ENCODE data around the gene MED27. TPM values are rescaled to one million over a fixed set of nuclear protein-coding genes. Genes with fewer than 3 reads are reported as not detected.

MED27 gene
- total and polyA plus RNA-seq, 10 of the 15 experiments (the other 5 are each of a cell fraction or from before 2014, with no cell fraction given) = 20.3 to 50.3 (median 35.5) TPM

DNA sequence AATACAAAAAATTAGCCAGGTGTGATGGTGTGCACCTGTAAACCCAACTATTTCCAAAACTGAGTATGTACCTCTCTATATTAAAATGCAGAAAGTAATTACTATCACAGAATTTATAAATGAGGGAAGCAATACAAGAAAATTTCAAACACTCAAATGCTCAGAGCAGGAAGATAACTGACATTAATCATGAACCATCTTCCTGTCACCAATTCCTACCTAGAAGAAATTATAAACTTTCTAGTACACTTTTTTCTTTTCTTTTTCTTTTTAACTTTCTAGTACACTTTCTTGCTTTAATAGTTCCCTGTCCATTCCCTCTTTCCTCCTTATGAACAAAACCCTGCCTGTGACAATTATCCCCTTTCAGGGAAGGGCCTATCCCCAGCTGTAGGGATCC, 106.8 kb downstream of the MED27 start:
- RAD21 ChIA-PET (ENCODE audit: unreplicated experiment) = no interaction called here
- no TSS peak for BruUV-seq (replicated peaks)
- SMC1A ChIA-PET (ENCODE audit: uncharacterized antibody, unreplicated experiment) = no interaction called here
- Histone ChIP-seq H3K9ac (ENCODE audit: control insufficient read depth, insufficient read depth, low read length) (no peak overlapping the region), H4K20me1 (ENCODE audit: control insufficient read depth, insufficient read depth) (no peaks in the 10 kb centered on the region), H3K4me3 (no peak overlapping the region), H3K79me2 (ENCODE audit: control insufficient read depth, insufficient read depth, low read length) (no peaks in the 10 kb centered on the region), H3K27me3 (replicated peaks in 1 of 2; ENCODE audit: control insufficient read depth in 2 of 2, insufficient read depth in 2 of 2, low read length in 1 of 2) (no peaks in the 10 kb centered on the region), H3K36me3 (ENCODE audit: control insufficient read depth in 2 of 2, insufficient read depth in 2 of 2, low read length in 1 of 2) (no peaks in the 10 kb centered on the region), H3K27ac (ENCODE audit: control insufficient read depth, insufficient read depth) (no peak overlapping the region), H3K4me1 (ENCODE audit: control insufficient read depth, insufficient read depth, low read length) (peaks cover 10% of the 10 kb centered on the region), H3K4me2 (ENCODE audit: control insufficient read depth, insufficient read depth) (no peak overlapping the region), H2AFZ (ENCODE audit: control insufficient read depth, low read depth, low read length) (no peak overlapping the region), H3K9me3 (replicated peaks; ENCODE audit: control insufficient read depth, insufficient read depth, low read length) (no peaks in the 10 kb centered on the region)
- CTCF ChIA-PET = no interaction called here
- DNase-seq (ENCODE audit: low read depth, low spot score) (no peak), ATAC-seq (no peak), FAIRE-seq (no peak)
- intact Hi-C loops (cut with micrococcal nuclease; ENCODE audit: unreplicated experiment) = no loop called here
- in situ Hi-C loops (cut with MboI) = no loop called here
- TF ChIP-seq POLR2AphosphoS2 (IDR thresholded peaks at IDR 0.05; ENCODE audit: low read depth, low read length) (no peak), RUNX3 (IDR thresholded peaks at IDR 0.05; ENCODE audit: low read length) (no peak), SRF (IDR thresholded peaks at IDR 0.05; ENCODE audit: low read depth in 2 of 2, low read length in 2 of 2) (no peak)
- TF ChIP-seq, protein P1, sequence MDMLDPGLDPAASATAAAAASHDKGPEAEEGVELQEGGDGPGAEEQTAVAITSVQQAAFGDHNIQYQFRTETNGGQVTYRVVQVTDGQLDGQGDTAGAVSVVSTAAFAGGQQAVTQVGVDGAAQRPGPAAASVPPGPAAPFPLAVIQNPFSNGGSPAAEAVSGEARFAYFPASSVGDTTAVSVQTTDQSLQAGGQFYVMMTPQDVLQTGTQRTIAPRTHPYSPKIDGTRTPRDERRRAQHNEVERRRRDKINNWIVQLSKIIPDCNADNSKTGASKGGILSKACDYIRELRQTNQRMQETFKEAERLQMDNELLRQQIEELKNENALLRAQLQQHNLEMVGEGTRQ (IDR thresholded peaks at IDR 0.05; ENCODE audit: borderline replicate concordance, low read depth, low read length) = no peak
- TF ChIP-seq, protein P2, sequence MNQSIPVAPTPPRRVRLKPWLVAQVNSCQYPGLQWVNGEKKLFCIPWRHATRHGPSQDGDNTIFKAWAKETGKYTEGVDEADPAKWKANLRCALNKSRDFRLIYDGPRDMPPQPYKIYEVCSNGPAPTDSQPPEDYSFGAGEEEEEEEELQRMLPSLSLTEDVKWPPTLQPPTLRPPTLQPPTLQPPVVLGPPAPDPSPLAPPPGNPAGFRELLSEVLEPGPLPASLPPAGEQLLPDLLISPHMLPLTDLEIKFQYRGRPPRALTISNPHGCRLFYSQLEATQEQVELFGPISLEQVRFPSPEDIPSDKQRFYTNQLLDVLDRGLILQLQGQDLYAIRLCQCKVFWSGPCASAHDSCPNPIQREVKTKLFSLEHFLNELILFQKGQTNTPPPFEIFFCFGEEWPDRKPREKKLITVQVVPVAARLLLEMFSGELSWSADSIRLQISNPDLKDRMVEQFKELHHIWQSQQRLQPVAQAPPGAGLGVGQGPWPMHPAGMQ (IDR thresholded peaks at IDR 0.05; ENCODE audit: borderline replicate concordance) = no peak
- POLR2A ChIA-PET = no interaction called here

DNA sequence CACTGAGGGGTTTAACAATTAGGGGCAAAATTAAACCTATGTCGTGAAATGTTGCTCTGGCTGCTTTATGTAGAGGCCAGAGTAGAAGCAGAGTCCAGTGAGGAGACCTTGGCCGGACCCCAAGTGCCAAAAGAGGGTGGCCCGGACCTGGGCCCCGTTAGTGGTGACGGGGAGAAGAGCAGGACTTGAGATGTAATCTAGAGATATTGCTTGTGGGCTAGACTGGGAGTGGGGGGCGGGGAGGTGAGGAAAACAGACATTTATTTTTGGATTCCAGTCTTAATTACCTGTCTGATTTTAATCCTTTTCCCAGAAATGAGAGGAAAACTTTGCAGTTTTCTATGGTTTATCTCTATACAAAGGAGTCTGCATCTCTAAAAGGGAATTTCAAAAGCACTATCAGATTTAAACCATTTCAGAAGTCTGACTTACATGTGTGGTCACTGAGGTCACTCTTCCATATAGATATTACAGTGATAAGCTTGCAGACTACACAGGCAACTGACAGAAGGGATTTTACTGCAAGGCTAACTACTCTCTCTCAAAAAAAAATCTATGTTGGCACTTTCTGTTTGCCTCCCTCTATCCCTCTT, 108.1 kb downstream of the MED27 start:
- Histone ChIP-seq H3K4me3 (no peak overlapping the region), H3K79me2 (ENCODE audit: control insufficient read depth, insufficient read depth, low read length) (no peaks in the 10 kb centered on the region), H3K9ac (ENCODE audit: control insufficient read depth, insufficient read depth, low read length) (no peak overlapping the region), H3K4me1 (ENCODE audit: control insufficient read depth, insufficient read depth, low read length) (peaks cover under 1% of the 10 kb centered on the region; the same call in 1 of the 2 replicates), H2AFZ (ENCODE audit: control insufficient read depth, low read depth, low read length) (no peak overlapping the region), H3K4me2 (ENCODE audit: control insufficient read depth, insufficient read depth) (no peak overlapping the region), H4K20me1 (ENCODE audit: control insufficient read depth, insufficient read depth) (no peaks in the 10 kb centered on the region), H3K27ac (ENCODE audit: control insufficient read depth, insufficient read depth) (no peak overlapping the region), H3K27me3 (replicated peaks in 1 of 2; ENCODE audit: control insufficient read depth in 2 of 2, insufficient read depth in 2 of 2, low read length in 1 of 2) (no peaks in the 10 kb centered on the region), H3K9me3 (replicated peaks; ENCODE audit: control insufficient read depth, insufficient read depth, low read length) (no peaks in the 10 kb centered on the region), H3K36me3 (ENCODE audit: control insufficient read depth in 2 of 2, insufficient read depth in 2 of 2, low read length in 1 of 2) (no peaks in the 10 kb centered on the region)
- in situ Hi-C loops (cut with MboI) = no loop called here
- 92% methylated on average over 6 of the region's 6 CpGs for WGBS (ENCODE audit: insufficient coverage, insufficient replicate concordance, low lambda C conversion rate, missing lambda C conversion rate)
- ATAC-seq (no peak), DNase-seq (ENCODE audit: low read depth, low spot score) (no peak), FAIRE-seq (no peak)
- POLR2A ChIA-PET = no interaction called here
- RAD21 ChIA-PET (ENCODE audit: unreplicated experiment) = no interaction called here
- CTCF ChIA-PET = no interaction called here
- BruUV-seq (replicated peaks) = no TSS peak
- SMC1A ChIA-PET (ENCODE audit: uncharacterized antibody, unreplicated experiment) = no interaction called here
- intact Hi-C loops (cut with micrococcal nuclease; ENCODE audit: unreplicated experiment) = no loop called here
- TF ChIP-seq KLF5 (IDR thresholded peaks at IDR 0.05; ENCODE audit: partially characterized antibody) (no peak), HDAC2 (IDR thresholded peaks at IDR 0.05) (no peak), RB1 (IDR thresholded peaks at IDR 0.05; ENCODE audit: borderline replicate concordance) (no peak), MEF2B (IDR thresholded peaks at IDR 0.05; ENCODE audit: partially characterized antibody, poor library complexity, severe bottlenecking) (no peak), ATF2 (IDR thresholded peaks at IDR 0.05; ENCODE audit: low read length) (no peak)
- TF ChIP-seq, protein P3, sequence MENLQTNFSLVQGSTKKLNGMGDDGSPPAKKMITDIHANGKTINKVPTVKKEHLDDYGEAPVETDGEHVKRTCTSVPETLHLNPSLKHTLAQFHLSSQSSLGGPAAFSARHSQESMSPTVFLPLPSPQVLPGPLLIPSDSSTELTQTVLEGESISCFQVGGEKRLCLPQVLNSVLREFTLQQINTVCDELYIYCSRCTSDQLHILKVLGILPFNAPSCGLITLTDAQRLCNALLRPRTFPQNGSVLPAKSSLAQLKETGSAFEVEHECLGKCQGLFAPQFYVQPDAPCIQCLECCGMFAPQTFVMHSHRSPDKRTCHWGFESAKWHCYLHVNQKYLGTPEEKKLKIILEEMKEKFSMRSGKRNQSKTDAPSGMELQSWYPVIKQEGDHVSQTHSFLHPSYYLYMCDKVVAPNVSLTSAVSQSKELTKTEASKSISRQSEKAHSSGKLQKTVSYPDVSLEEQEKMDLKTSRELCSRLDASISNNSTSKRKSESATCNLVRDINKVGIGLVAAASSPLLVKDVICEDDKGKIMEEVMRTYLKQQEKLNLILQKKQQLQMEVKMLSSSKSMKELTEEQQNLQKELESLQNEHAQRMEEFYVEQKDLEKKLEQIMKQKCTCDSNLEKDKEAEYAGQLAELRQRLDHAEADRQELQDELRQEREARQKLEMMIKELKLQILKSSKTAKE (IDR thresholded peaks at IDR 0.05; ENCODE audit: low read depth, poor library complexity, severe bottlenecking) = no peak
